HG02840 (cell line): ENCODE results near the gene BET1.

Experiments used
- ATAC-seq: cut with Tn5 transposase; IDR thresholded peaks from one replicate; pipeline ENCODE4 v1.9.1; 2021; ENCODE audit warnings: mild to moderate bottlenecking, moderate library complexity, moderate number of reproducible peaks; ENCODE audit not compliant: unreplicated experiment, low FRiP score

Gene BET1

GRCh38 chr7:93960986-93961385, 43.2 kb downstream of the BET1 start:
- ATAC-seq = no peak

- no peak for ATAC-seq
Observed at GRCh38 chr7:93958651-93959050, 45.5 kb downstream of the BET1 start.

DNA sequence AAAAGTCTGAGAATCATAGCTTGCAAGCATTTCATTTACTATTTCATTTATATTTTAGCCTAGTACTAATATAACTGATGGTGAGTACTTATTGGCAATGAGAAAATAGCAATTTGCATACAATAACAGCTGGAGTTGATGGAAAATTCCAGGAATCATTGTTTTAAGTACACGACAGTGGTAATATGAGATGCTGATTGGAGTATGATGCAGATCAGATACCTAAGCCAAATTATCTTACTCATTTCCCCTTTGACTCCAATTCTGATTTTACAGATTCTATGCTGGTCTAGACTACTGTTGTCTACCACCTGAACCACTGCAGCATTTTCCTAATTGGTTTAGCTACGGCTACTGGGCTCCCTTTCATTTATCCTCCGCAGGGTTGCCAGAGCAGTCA, 45.9 kb downstream of the BET1 start:
- ATAC-seq = no peak

GRCh38 chr7:93957767-93958166, 46.4 kb downstream of the BET1 start:
- ATAC-seq = no peak

GRCh38 chr7:93955304-93955703, 48.9 kb downstream of the BET1 start:
- no peak for ATAC-seq

DNA sequence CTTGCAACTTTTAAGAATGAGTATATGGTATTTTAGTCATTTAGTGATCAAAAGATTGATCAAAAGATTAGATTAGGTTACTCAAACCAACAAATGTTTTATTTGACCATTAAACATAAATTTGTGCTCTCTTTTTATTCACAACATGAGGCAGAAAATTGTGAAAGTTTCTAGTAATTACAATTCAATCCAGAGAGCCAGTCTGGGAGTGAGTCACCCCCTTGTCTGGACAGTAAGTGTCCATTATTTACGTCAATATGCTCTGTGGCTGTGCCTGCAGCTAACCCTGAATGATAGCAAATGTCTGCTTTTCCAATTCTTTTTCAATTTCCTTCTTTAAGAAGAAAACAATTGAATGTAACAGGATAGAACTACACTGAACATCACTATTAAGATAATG, 54.7 kb downstream of the BET1 start:
- ATAC-seq = no peak

DNA sequence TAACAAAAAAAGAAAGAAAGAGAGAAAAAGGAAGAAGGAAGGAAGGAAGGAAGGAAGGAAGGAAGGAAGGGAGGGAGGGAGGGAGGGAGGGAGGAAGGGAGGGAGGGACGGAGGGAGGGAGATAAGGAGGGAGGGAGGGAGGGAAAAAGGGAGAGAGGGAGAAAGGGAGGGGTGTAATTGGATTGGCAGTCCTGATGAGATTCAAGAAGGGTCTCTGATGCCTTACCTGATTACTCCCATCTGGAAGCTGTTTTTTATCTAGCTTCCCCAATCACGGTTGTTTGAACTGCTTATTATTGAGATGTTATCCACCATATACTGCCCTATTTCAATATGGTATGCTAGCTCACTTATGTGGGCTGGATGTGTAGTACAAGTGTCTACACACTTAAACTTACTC, 55.3 kb downstream of the BET1 start:
- ATAC-seq = no peak

GRCh38 chr7:93948106-93948505, 56.0 kb downstream of the BET1 start:
- ATAC-seq = no peak

DNA sequence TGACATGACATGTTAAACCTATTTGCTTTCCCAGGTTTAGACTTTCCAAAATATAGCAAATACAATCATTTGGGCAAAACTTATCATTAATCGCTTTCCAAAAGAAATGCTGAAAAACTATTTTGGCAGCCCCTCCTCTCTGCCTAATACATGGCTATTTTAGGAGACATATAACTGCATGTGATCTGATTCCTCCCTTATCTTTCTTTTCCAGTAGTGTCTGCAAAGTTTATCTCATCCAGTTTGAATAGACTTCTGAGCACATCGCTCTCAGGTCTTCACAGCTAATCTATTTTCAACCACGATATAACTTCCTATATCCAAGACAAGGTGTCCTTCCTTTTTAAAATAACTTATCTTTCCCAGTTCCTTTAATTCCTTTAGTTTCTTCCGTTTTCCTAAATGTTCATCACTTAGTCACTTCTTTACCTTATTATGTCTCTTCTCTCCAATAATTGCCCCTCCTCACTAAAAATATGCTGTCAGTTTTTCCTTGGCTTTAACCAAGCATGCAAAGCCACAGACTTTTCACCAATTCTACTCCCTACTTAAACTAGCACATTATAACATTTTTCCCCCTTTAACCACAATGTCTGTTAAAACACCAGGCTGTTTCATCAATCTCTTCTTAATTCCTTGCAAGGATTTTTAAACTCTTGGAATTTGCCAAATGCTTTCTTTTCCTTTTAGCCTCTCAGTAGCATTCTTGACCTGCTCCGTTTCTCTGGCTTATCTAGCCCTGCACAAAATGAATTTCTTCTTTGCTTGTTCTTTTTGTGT, 58.2 kb downstream of the BET1 start:
- no peak for ATAC-seq

- no peak for ATAC-seq
Observed at GRCh38 chr7:93945083-93945482, 59.1 kb downstream of the BET1 start.

DNA sequence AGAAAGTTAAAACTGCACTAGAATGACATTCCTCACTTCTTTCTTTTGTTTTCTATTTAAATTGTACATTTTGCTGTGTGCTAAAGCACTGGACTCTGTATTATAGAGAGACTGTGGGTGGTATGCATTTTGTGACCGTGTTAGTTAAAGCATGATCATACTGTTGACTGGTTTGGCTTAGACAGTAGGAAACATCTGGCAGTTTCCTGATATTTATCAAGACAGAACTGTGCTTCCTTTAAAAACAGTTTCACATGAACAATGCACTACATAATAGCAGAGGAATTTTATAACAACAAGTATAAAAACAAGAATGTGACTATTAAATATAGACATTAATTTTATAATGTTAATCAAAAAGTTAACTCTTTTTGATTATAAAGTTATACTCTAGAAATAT, 59.5 kb downstream of the BET1 start:
- ATAC-seq = no peak

DNA sequence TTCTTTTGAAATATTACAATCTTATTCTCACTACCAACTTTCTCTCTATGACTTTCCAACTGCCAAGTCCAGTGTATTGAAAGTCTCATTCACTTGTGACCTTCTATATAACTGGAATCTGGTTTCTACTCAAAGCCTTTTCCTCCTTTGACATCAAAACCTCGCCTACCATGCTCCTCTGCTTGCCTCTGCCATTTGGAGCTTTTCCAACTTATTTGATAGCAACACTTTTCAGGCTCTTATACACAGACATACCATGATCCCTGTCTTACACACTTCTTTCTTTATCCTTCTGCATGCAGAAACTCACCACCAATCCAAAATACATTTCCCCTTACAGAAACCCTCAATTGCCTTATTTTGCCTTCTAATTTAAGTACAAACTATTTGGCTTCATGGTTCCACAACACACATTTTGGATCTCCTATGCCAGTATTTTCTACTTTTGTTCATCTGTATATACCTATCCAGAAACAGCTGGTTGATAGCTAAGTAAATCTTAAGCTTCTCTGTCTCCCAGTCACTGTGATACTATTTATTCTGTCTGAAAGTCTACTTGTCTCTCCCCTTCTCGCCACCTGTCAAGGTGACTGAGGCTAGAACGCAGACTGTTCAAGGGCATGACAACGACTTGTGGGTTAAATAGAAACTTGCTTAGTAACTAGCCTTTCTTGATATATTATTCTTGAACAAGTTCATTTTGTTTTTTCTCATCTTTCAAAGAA, 60.2 kb downstream of the BET1 start:
- no peak for ATAC-seq
